GM18861 (cell line): ENCODE data around the gene TMEM170B.

Experiments
- ATAC-seq: cut with Tn5 transposase; IDR thresholded peaks from one replicate; pipeline ENCODE4 v1.9.1; 2021; ENCODE audit not compliant: unreplicated experiment

Gene TMEM170B, protein sequence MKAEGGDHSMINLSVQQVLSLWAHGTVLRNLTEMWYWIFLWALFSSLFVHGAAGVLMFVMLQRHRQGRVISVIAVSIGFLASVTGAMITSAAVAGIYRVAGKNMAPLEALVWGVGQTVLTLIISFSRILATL

DNA sequence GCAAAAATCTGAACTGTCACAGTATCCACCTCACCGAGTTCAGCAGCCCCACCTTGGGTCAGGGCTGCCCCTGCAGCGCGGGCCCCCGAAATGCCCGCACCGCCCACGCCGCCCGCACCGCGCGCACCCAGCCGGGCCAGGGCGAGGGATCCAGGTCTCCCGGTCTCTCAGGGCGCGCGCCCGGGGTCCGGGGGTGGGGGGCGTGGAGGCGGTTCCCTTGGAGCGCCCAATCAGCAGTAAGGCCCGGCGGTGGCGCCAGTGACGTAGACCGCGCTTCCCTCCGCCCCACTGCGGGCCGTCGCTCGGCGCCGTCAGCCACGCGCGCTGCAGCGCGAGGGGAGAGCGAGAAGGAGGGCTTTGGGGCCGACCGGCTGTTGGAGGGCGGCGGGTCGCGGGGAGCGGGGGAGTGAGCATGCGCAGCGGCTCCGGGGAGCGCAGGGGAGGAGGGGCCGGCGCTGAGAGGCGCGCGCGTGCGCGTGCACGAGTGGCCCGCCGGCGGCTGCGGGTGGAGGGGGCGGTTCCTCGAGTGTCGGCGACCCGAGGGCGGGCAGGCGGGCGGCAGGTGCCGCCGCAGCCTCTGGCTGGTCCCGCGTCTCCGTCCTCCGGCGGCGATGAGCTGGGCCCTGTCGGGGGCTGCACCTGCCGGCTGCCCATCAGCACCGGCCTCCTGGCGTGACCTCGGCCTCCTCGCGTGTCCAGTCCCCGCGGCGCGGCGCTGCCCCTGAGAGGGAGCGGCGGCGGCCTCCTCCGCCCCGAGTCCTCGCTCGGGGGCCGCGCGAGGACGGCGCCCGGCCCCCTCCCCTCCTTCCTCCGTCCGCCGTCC, at the start of gene TMEM170B:
TMEM170B (plus strand) TSS at position 521 of the 823 bp plus-strand sequence. CDS start 529 bp downstream, outside the sequence.
- peak; percentile 93 for ATAC-seq

- no peak for ATAC-seq
Measured at GRCh38 chr6:11490996-11491395, 46.6 kb upstream of the TMEM170B start.

- ATAC-seq = no peak
Measured at GRCh38 chr6:11491596-11492463, 45.7 kb upstream of the TMEM170B start.

- ATAC-seq = no peak
Measured at GRCh38 chr6:11492464-11493290, 44.9 kb upstream of the TMEM170B start.

- ATAC-seq = no peak
Measured at GRCh38 chr6:11493974-11494373, 43.6 kb upstream of the TMEM170B start.

GRCh38 chr6:11494786-11495564, 42.6 kb upstream of the TMEM170B start:
- ATAC-seq = no peak

DNA sequence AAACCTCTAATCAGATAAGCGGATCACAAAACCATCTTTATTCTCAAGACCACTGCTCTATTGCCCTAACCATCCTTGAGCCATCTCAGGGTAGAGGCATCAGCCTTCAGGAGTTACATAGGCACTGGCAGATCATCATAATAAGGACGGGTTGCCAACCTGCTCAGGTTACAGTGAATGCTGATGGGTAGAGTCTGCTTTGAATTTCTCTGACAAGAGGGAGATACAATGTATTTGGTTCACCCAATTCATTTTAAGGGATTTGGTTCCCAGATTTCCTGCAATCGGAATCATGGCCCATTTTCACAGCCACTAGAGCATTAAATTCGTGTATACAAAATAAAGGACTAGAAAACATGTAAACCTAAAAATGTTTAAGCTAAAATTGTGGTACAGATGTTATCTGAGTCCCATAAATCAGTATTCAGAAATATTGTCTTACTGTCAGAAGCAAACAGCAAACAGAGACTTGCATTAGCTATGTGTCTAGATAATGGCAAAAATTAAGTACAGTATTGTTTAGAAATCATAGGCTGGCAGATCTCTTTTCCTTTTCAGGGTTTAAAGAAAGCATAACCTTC, 41.9 kb upstream of the TMEM170B start:
- no peak for ATAC-seq

GRCh38 chr6:11496152-11497060, 41.1 kb upstream of the TMEM170B start:
- ATAC-seq = peak; percentile 65

- no peak for ATAC-seq
Measured at GRCh38 chr6:11497107-11497506, 40.4 kb upstream of the TMEM170B start.

DNA sequence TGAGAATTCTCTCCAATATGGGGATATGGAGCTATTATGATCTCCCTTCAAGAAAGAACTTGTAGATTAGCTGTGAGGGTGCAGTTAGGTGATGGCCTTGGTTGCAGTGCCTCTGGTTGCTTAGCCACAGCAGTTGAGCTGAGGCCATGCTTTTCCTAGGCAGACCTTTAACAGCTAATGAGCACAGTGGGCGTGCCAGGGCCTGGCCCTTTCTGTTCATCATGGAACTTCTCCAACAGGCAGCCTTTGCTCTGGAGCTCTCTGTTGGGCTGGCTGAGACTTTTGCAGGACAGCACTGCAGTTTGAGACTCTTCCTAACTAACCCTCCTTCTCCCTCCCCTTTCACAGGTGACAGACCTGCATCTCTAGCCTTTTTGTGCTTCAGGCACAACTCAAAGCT, 39.7 kb upstream of the TMEM170B start:
- no peak for ATAC-seq

GRCh38 chr6:11500008-11500407, 37.5 kb upstream of the TMEM170B start:
- no peak for ATAC-seq

DNA sequence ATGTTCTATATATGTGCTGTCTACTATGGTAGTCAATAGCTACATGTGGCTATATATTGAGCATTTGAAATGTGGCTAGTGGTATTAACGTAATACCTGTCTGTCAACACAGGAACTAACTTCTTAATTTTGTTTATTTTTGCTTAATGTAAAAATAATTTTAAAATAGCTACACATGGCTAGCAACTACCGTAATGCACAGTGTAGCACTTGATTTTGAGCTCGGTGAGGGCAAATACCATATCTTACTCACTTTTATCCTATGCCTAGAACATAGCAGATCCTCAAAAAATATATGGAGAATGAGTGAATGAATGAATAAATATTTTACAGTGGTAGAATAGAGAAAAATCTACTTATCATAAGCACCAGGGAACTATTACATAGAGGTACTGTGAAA, 28.1 kb upstream of the TMEM170B start:
- no peak for ATAC-seq

GRCh38 chr6:11514672-11515071, 22.9 kb upstream of the TMEM170B start:
- peak; percentile 70 for ATAC-seq

DNA sequence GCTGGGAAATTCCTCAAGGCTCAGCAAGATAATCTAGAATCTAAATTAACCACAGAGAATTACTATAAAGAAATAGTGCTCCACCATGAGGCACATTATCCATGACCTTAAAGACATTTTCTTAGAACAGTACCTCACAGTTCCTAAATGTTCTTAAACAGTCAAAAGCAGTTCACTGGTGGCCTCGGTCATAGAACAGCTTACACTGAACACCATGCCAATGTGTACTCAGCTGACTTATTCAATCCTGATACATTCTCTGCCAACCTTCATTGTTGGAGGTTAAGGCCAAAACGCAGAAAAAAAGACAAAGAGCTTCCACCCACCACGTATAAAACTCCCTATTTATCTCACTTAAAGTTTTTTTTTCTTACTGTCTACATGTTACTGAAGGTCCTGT, 21.8 kb upstream of the TMEM170B start:
- no peak for ATAC-seq

GRCh38 chr6:11522812-11523605, 14.5 kb upstream of the TMEM170B start:
- no peak for ATAC-seq

- ATAC-seq = no peak
Measured at GRCh38 chr6:11525468-11526155, 11.9 kb upstream of the TMEM170B start.

- ATAC-seq = no peak
Measured at GRCh38 chr6:11526156-11526505, 11.4 kb upstream of the TMEM170B start.
